HCT116 (cell line): Measurements from ENCODE around the gene LRP1B. TPM values are rescaled to one million over a fixed set of nuclear protein-coding genes. Genes with fewer than 3 reads are reported as not detected.

ENCODE experiments used
- ATAC-seq: fragments of 200-7000 bp; cut with Tn5 transposase; 2 replicates; pipeline ENCODE4 v1.9.1; 2020; ENCODE audit warnings: mild to moderate bottlenecking, moderate library complexity
- BruUV-seq: library from RNA; stranded (reverse); fragments of 400-500 nt; replicated peaks from 2 replicates; lab custom pipeline; 2021; lab: Mats Ljungman, UMichigan
- CTCF ChIA-PET: fragments of 300-600 bp; sonication (Branson Sonifier 250); formaldehyde crosslinking; loops from one replicate; lab custom pipeline; 2021; ENCODE audit warnings: antibody characterized with exemption; lab: Charles Lee
- POLR2A ChIA-PET: fragments of 300-600, 350-600 bp; sonication (Branson Sonifier 250); formaldehyde crosslinking; loops from one replicate; lab custom pipeline; 2021; ENCODE audit warnings: antibody characterized with exemption; lab: Charles Lee
- RAD21 ChIA-PET, 2 experiments: fragments of 300-600 bp; sonication (Branson Sonifier 250); formaldehyde crosslinking; loops; one replicate each; lab custom pipeline; 2023; ENCODE audit warnings: low total read pairs in 2 of 2; ENCODE audit not compliant: uncharacterized antibody in 2 of 2, unreplicated experiment in 2 of 2, low non-redundant PET in 1 of 2; lab: Charles Lee
- DNase-seq: peaks from one replicate; pipeline ENCODE4 v3.0.0-alpha.2; 2010; ENCODE audit warnings: low read depth, low spot score
- H2AFZ ChIP-seq: fragments of 200-600 bp; shearing (Covaris generic), sonication (generic); 2 replicates; pipeline ENCODE4 v1.6.1; 2017; ENCODE audit warnings: low read depth, mixed run types, mixed read lengths, antibody characterized with exemption, low read length; ENCODE audit not compliant: poor library complexity, severe bottlenecking
- H3K27ac ChIP-seq: 2 replicates; pipeline ENCODE4 v1.5.1; 2012; ENCODE audit warnings: low read depth, low read length
- H3K27me3 ChIP-seq: fragments of 200-600 bp; sonication (generic); 2 replicates; pipeline ENCODE4 v1.6.1; 2016; ENCODE audit warnings: mixed run types, low read length, mixed read lengths; ENCODE audit not compliant: insufficient read depth
- H3K36me3 ChIP-seq, 2 experiments: fragments of 200-500 bp in 1 of 2; fragments of 200-600 bp in 1 of 2; sonication (Bioruptor generic) in 1 of 2; sonication (generic) in 1 of 2; 2 replicates each; pipeline versions ENCODE4 v1.5.1 to v1.6.1; 2014 to 2016; ENCODE audit warnings: low read length in 2 of 2, inconsistent platforms in 1 of 2, mixed read lengths in 1 of 2, mixed run types in 1 of 2; ENCODE audit not compliant: insufficient read depth in 2 of 2, control insufficient read depth in 1 of 2
- H3K4me1 ChIP-seq, 2 experiments: fragments of 200-600 bp in 1 of 2; sonication (generic) in 1 of 2; 2 replicates each; pipeline versions ENCODE4 v1.5.1 to v1.6.1; 2012 to 2017; ENCODE audit warnings: low read length in 2 of 2, inconsistent platforms in 1 of 2, mild to moderate bottlenecking in 1 of 2, mixed read lengths in 1 of 2, mixed run types in 1 of 2, moderate library complexity in 1 of 2; ENCODE audit not compliant: insufficient read depth in 2 of 2, control insufficient read depth in 1 of 2
- H3K4me2 ChIP-seq: fragments of 200-600 bp; sonication (generic); 2 replicates; pipeline ENCODE4 v1.6.1; 2017; ENCODE audit warnings: mixed run types, low read length, mixed read lengths
- H3K4me3 ChIP-seq, 2 experiments: fragments of 200-600 bp in 1 of 2; sonication (generic) in 1 of 2; replicated peaks in 1 of 2; 2 replicates each; pipeline ENCODE4 v1.5.1; 2011 to 2016; ENCODE audit warnings: low read length in 2 of 2, control low read depth in 1 of 2, low read depth in 1 of 2, mild to moderate bottlenecking in 1 of 2, mixed read lengths in 1 of 2, mixed run types in 1 of 2
- H3K79me2 ChIP-seq: fragments of 200-600 bp; sonication (generic); 2 replicates; pipeline ENCODE4 v1.6.1; 2017; ENCODE audit warnings: mild to moderate bottlenecking, mixed run types, low read length, moderate library complexity, mixed read lengths; ENCODE audit not compliant: insufficient read depth
- H3K9ac ChIP-seq: fragments of 200-600 bp; sonication (generic); 2 replicates; pipeline ENCODE4 v1.6.1; 2016; ENCODE audit warnings: low read length, mixed read lengths
- H3K9me2 ChIP-seq: fragments of 200-600 bp; sonication (generic), shearing (Covaris generic); 2 replicates; pipeline ENCODE4 v1.6.1; 2017; ENCODE audit warnings: mixed run types, mild to moderate bottlenecking, moderate library complexity; ENCODE audit not compliant: insufficient read depth
- H3K9me3 ChIP-seq, 2 experiments: fragments of 200-500 bp in 1 of 2; fragments of 200-600 bp in 1 of 2; sonication (Bioruptor generic) in 1 of 2; sonication (generic) in 1 of 2; 2 replicates each; pipeline ENCODE4 v1.6.1; 2014 to 2017; ENCODE audit warnings: low read length in 2 of 2, mixed read lengths in 2 of 2, inconsistent platforms in 1 of 2, low read depth in 1 of 2, mild to moderate bottlenecking in 1 of 2, mixed run types in 1 of 2, moderate library complexity in 1 of 2; ENCODE audit not compliant: control insufficient read depth in 1 of 2, insufficient read depth in 1 of 2
- H4K20me1 ChIP-seq: fragments of 200-600 bp; sonication (generic), shearing (Covaris generic); 2 replicates; pipeline ENCODE4 v1.6.1; 2017; ENCODE audit warnings: mixed run types, mild to moderate bottlenecking, moderate library complexity; ENCODE audit not compliant: insufficient read depth
- EGR1 ChIP-seq: IDR thresholded peaks from 2 replicates; pipeline ENCODE4 v1.6.1; 2012; ENCODE audit warnings: low read depth
- ELF1 ChIP-seq: IDR thresholded peaks from 2 replicates; pipeline ENCODE4 v1.6.1; 2012; ENCODE audit warnings: low read depth, borderline replicate concordance
- EZH2 ChIP-seq: fragments of 200-600 bp; sonication (generic); IDR thresholded peaks from 2 replicates; pipeline ENCODE4 v1.6.1; 2017; ENCODE audit warnings: antibody characterized with exemption, mixed run types
- JUND ChIP-seq: IDR thresholded peaks from 2 replicates; pipeline ENCODE4 v1.6.1; 2012
- RAD21 ChIP-seq: IDR thresholded peaks from 2 replicates; pipeline ENCODE4 v1.6.1; 2012; ENCODE audit warnings: low read depth, mild to moderate bottlenecking
- SRF ChIP-seq: IDR thresholded peaks from 2 replicates; pipeline ENCODE4 v1.6.1; 2012; ENCODE audit warnings: low read depth
- TCF7L2 ChIP-seq: IDR thresholded peaks from 2 replicates; pipeline ENCODE4 v1.7.0; 2011; ENCODE audit warnings: borderline replicate concordance, inconsistent platforms; ENCODE audit not compliant: insufficient read depth, insufficient read length; ENCODE audit errors: extremely low read depth
- YY1 ChIP-seq: IDR thresholded peaks from 2 replicates; pipeline ENCODE4 v1.6.1; 2011; ENCODE audit warnings: low read length, low read depth, moderate library complexity, mild to moderate bottlenecking; ENCODE audit not compliant: insufficient replicate concordance; ENCODE audit errors: extremely low read depth
- ZFX ChIP-seq: fragments of 450-650 bp; IDR thresholded peaks from 2 replicates; pipeline ENCODE4 v1.6.1; 2017
- intact Hi-C: fragments of 100-400 bp; cut with micrococcal nuclease; formaldehyde crosslinking; loops from 2 replicates; pipeline ENCODE4 v1.10.0; 2022
- total RNA-seq: library from RNA; stranded (reverse); gene quantifications from one replicate; pipeline ENCODE4 v1.2.1, GENCODE V29; 2021; ENCODE audit not compliant: unreplicated experiment
- TF ChIP-seq, protein P1 (sequence below): IDR thresholded peaks from 2 replicates; pipeline ENCODE4 v1.6.1; 2012
- TF ChIP-seq, protein P2 (sequence below): IDR thresholded peaks from 2 replicates; pipeline ENCODE4 v1.6.1; 2012; ENCODE audit warnings: low read depth
- TF ChIP-seq, protein P3 (sequence below): IDR thresholded peaks from 2 replicates; pipeline ENCODE4 v1.6.1; 2011; ENCODE audit warnings: mild to moderate bottlenecking, low read length, moderate library complexity; ENCODE audit not compliant: insufficient replicate concordance; ENCODE audit errors: extremely low read depth
- TF ChIP-seq, protein P4 (sequence below): IDR thresholded peaks from 2 replicates; pipeline ENCODE4 v1.6.1; 2012

LRP1B gene
- total RNA-seq, 1 experiment from 2014 or later: 0.34 TPM

DNA sequence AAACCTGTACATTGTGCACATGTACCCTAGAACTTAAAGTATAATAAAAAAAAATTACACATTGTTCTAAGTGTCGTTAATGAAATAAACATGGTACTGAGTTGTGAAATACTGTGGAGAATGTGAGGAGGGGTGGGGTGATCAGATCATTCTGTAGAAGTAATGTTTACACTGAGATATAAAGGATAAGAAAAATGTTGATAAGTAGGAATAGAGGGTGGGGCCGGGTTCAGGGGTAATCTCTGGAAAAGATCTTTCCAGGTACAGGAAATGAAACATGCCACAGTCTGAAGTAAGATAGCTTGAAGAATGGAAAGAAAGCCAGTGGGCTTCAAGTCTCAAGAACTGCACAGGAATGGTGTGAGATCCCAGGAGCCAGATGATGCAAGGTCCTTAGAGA lies 1482.4 kb downstream of the LRP1B start:
- no peaks in the 10 kb centered on the region for H3K27me3 ChIP-seq
- ChIA-PET RAD21 (no interaction called here), CTCF (no interaction called here), POLR2A (no interaction called here)
- DNase-seq (no peak), ATAC-seq (no peak)
- no peaks in the 10 kb centered on the region for H3K79me2 ChIP-seq
- H3K4me1 ChIP-seq: peaks cover 0 to 4% of the 10 kb centered on the region in 2 experiments; a peak in 1 of 4 replicates
- H2AFZ ChIP-seq: no peak overlapping the region
- H3K9me2 ChIP-seq: no peaks in the 10 kb centered on the region
- no peaks in the 10 kb centered on the region for H3K36me3 ChIP-seq
- H3K4me2 ChIP-seq: no peak overlapping the region
- no peak overlapping the region for H3K27ac ChIP-seq
- intact Hi-C loops: no loop called here
- H3K4me3 ChIP-seq: no peak overlapping the region
- no peak overlapping the region for H3K9ac ChIP-seq
- H3K9me3 ChIP-seq: no peaks in the 10 kb centered on the region
- TF ChIP-seq JUND: no peak
- H4K20me1 ChIP-seq: no peaks in the 10 kb centered on the region
- BruUV-seq: no TSS peak

DNA sequence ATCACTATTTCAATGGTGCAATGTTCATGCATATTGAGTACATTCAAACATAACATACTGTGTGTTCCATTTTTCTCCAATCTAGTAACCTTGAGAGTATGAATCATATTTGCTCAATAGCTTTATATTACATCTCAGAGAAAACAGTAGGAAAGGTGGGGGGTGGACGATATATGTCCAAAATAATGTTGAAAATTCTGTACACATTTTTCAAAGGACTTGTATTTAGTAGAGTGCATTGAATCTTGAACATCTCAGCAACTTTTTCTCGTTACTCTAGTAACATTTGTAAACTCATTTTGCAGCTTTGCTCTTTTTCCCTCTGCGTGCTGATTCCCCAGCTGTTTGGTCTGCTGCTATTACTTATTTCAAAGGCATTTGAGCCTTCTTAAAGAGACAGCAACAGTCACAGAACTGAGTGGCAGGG lies 1487.0 kb downstream of the LRP1B start:
- Histone ChIP-seq H2AFZ (peak overlapping the region; percentile 82), H3K4me2 (peak overlapping the region; percentile 21; the same call in 1 of the 2 replicates), H3K27ac (no peak overlapping the region), H3K4me1 (peaks cover 0 to 4% of the 10 kb centered on the region in 2 experiments; a peak in 1 of 4 replicates), H4K20me1 (no peaks in the 10 kb centered on the region), H3K9ac (no peak overlapping the region), H3K9me3 (no peaks in the 10 kb centered on the region), H3K27me3 (no peaks in the 10 kb centered on the region), H3K79me2 (no peaks in the 10 kb centered on the region), H3K9me2 (no peaks in the 10 kb centered on the region; the same call in 1 of the 2 replicates), H3K36me3 (no peaks in the 10 kb centered on the region), H3K4me3 (no peak overlapping the region)
- no peak for ATAC-seq
- no TSS peak for BruUV-seq
- DNase-seq: no peak
- intact Hi-C loops: no loop called here
- CTCF ChIA-PET: no interaction called here
- TF ChIP-seq, protein P1, sequence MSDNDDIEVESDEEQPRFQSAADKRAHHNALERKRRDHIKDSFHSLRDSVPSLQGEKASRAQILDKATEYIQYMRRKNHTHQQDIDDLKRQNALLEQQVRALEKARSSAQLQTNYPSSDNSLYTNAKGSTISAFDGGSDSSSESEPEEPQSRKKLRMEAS: no peak
- TF ChIP-seq, protein P2, sequence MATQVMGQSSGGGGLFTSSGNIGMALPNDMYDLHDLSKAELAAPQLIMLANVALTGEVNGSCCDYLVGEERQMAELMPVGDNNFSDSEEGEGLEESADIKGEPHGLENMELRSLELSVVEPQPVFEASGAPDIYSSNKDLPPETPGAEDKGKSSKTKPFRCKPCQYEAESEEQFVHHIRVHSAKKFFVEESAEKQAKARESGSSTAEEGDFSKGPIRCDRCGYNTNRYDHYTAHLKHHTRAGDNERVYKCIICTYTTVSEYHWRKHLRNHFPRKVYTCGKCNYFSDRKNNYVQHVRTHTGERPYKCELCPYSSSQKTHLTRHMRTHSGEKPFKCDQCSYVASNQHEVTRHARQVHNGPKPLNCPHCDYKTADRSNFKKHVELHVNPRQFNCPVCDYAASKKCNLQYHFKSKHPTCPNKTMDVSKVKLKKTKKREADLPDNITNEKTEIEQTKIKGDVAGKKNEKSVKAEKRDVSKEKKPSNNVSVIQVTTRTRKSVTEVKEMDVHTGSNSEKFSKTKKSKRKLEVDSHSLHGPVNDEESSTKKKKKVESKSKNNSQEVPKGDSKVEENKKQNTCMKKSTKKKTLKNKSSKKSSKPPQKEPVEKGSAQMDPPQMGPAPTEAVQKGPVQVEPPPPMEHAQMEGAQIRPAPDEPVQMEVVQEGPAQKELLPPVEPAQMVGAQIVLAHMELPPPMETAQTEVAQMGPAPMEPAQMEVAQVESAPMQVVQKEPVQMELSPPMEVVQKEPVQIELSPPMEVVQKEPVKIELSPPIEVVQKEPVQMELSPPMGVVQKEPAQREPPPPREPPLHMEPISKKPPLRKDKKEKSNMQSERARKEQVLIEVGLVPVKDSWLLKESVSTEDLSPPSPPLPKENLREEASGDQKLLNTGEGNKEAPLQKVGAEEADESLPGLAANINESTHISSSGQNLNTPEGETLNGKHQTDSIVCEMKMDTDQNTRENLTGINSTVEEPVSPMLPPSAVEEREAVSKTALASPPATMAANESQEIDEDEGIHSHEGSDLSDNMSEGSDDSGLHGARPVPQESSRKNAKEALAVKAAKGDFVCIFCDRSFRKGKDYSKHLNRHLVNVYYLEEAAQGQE: no peak
- TF ChIP-seq TCF7L2: no peak
- no peak for TF ChIP-seq ZFX
- no peak for TF ChIP-seq YY1
- TF ChIP-seq RAD21: no peak
- TF ChIP-seq EGR1: no peak
- no peak for TF ChIP-seq ELF1
- TF ChIP-seq, protein P3, sequence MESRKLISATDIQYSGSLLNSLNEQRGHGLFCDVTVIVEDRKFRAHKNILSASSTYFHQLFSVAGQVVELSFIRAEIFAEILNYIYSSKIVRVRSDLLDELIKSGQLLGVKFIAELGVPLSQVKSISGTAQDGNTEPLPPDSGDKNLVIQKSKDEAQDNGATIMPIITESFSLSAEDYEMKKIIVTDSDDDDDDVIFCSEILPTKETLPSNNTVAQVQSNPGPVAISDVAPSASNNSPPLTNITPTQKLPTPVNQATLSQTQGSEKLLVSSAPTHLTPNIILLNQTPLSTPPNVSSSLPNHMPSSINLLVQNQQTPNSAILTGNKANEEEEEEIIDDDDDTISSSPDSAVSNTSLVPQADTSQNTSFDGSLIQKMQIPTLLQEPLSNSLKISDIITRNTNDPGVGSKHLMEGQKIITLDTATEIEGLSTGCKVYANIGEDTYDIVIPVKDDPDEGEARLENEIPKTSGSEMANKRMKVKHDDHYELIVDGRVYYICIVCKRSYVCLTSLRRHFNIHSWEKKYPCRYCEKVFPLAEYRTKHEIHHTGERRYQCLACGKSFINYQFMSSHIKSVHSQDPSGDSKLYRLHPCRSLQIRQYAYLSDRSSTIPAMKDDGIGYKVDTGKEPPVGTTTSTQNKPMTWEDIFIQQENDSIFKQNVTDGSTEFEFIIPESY: no peak
- no peak for TF ChIP-seq EZH2
- TF ChIP-seq, protein P4, sequence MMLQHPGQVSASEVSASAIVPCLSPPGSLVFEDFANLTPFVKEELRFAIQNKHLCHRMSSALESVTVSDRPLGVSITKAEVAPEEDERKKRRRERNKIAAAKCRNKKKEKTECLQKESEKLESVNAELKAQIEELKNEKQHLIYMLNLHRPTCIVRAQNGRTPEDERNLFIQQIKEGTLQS: no peak
- TF ChIP-seq SRF: no peak
- TF ChIP-seq, all 23 proteins: peak for 0
- POLR2A ChIA-PET: interaction anchor here (0.6 kb wide), 1 partner anchor 61 kb away, joined by 3 read pairs; no protein-coding TSS in a partner anchor
- RAD21 ChIA-PET: no interaction called here
